NCI-H345 treated with DMSO at 0.1 percent for 48 hours (cell line): ENCODE data around the gene KLHL17.

Source experiments
- DNase-seq: peaks from one replicate; lab custom pipeline; 2025; ENCODE audit not compliant: unreplicated experiment; lab: John Stamatoyannopoulos, UW

Gene KLHL17

GRCh38 chr1:960363-961131 is at the start of gene KLHL17:
Gene KLHL17, plus strand, starts transcription at chr1:960584. Its CDS starts 110 bp downstream, at chr1:960694.
- no peak for DNase-seq

- DNase-seq = no peak
Observed at GRCh38 chr1:910881-911721, 49.3 kb upstream of the KLHL17 start.

GRCh38 chr1:911875-912739 is 48.3 kb upstream of the KLHL17 start:
- no peak for DNase-seq

GRCh38 chr1:912740-913301 is 47.6 kb upstream of the KLHL17 start:
- DNase-seq = no peak

- DNase-seq = no peak
Observed at GRCh38 chr1:913491-914130, 46.8 kb upstream of the KLHL17 start.

- DNase-seq = no peak
Observed at GRCh38 chr1:914131-914890, 46.1 kb upstream of the KLHL17 start.

GRCh38 chr1:914891-915280 is 45.5 kb upstream of the KLHL17 start:
- no peak for DNase-seq

GRCh38 chr1:915295-916172 is 44.9 kb upstream of the KLHL17 start:
- no peak for DNase-seq

- no peak for DNase-seq
Observed at GRCh38 chr1:916173-917075, 44.0 kb upstream of the KLHL17 start.

- DNase-seq = no peak
Observed at GRCh38 chr1:917076-917459, 43.3 kb upstream of the KLHL17 start.

GRCh38 chr1:917466-918091 is 42.8 kb upstream of the KLHL17 start:
- no peak for DNase-seq

GRCh38 chr1:918353-918752 is 42.0 kb upstream of the KLHL17 start:
- DNase-seq = no peak

GRCh38 chr1:918843-919242 is 41.5 kb upstream of the KLHL17 start:
- no peak for DNase-seq

GRCh38 chr1:919271-919872 is 41.0 kb upstream of the KLHL17 start:
- no peak for DNase-seq

GRCh38 chr1:920010-920409 is 40.4 kb upstream of the KLHL17 start:
- DNase-seq = no peak

GRCh38 chr1:920521-920920 is 39.9 kb upstream of the KLHL17 start:
- DNase-seq = no peak
